ENCODE data around the gene TBC1D22B. TPM values are rescaled to one million over a fixed set of nuclear protein-coding genes. Genes with fewer than 3 reads are reported as not detected.

TBC1D22B gene
- total and polyA plus RNA-seq, 2 of the 13 experiments (the other 11 are each of a cell fraction or from before 2014, with no cell fraction given), result 9.7 to 12.9 TPM

GRCh38 chr6:37241775-37242428 lies 15.7 kb upstream of the TBC1D22B start:
- Histone ChIP-seq H3K4me2 (ENCODE audit: low read depth, low read length) (peak overlapping the region; percentile 21; the same call in 1 of the 2 replicates), H2AFZ (ENCODE audit: low read length) (no peak overlapping the region), H3K36me3 (replicated peaks in 1 of 2; ENCODE audit: control insufficient read depth in 1 of 2, insufficient read depth in 2 of 2, low read length in 2 of 2) (no peaks in the 10 kb centered on the region), H4K20me1 (ENCODE audit: insufficient read depth, low read length) (no peaks in the 10 kb centered on the region), H3K27ac (ENCODE audit: extremely low read length, insufficient read depth, low read length) (peak overlapping the region; percentile 69), H3K9me3 (ENCODE audit: low read length) (no peaks in the 10 kb centered on the region), H3K4me1 (ENCODE audit: insufficient read depth, low read length) (peaks cover 53% of the 10 kb centered on the region), H3K79me2 (ENCODE audit: insufficient read depth, low read length) (no peaks in the 10 kb centered on the region), H3K9ac (ENCODE audit: insufficient read depth, low read depth, low read length) (no peak overlapping the region; the same call in 1 of the 2 replicates), H3K27me3 (ENCODE audit: control insufficient read depth in 1 of 2, insufficient read depth in 2 of 2, low read length in 2 of 2) (no peaks in the 10 kb centered on the region), H3K4me3 (replicated peaks in 1 of 3; ENCODE audit: insufficient read depth in 1 of 3, low read depth in 2 of 3, low read length in 3 of 3) (no peak overlapping the region)
- FAIRE-seq (no peak), ATAC-seq (no peak), DNase-seq (ENCODE audit: low spot score) (no peak)
- 85% methylated on average over 5 of the region's 5 CpGs for WGBS (ENCODE audit: low lambda C conversion rate)
- in situ Hi-C loops (cut with HindIII; ENCODE audit: extremely low pct_ligation_motif_present, low pct_unique_long_range_greater_than_20kb) (no loop called here), intact Hi-C loops (cut with micrococcal nuclease; ENCODE audit: unreplicated experiment) (no loop called here)
- TF ChIP-seq RORA (CRISPR knock-in tag; IDR thresholded peaks at IDR 0.05), result no peak
- TF ChIP-seq ZBTB38 (CRISPR knock-in tag; IDR thresholded peaks at IDR 0.05), result no peak
- no peak for TF ChIP-seq ZBTB42 (CRISPR knock-in tag; IDR thresholded peaks at IDR 0.05)
- no peak for TF ChIP-seq XBP1 (CRISPR knock-in tag; IDR thresholded peaks at IDR 0.05)
- TF ChIP-seq DZIP1 (CRISPR knock-in tag; IDR thresholded peaks at IDR 0.05), result no peak
- no peak for TF ChIP-seq ARID2 (CRISPR knock-in tag; IDR thresholded peaks at IDR 0.05; ENCODE audit: borderline replicate concordance)
- no peak for TF ChIP-seq ELK4 (CRISPR knock-in tag; IDR thresholded peaks at IDR 0.05; ENCODE audit: borderline replicate concordance)
- TF ChIP-seq UBTF (CRISPR knock-in tag; IDR thresholded peaks at IDR 0.05), result no peak
- no peak for TF ChIP-seq ZNF138 (CRISPR knock-in tag; IDR thresholded peaks at IDR 0.05; ENCODE audit: low read depth)
- no peak for TF ChIP-seq BRCA1 (CRISPR knock-in tag; IDR thresholded peaks at IDR 0.05)
- TF ChIP-seq HOXA9 (CRISPR knock-in tag; IDR thresholded peaks at IDR 0.05; ENCODE audit: borderline replicate concordance), result no peak
- no peak for TF ChIP-seq ZNF605 (CRISPR knock-in tag; IDR thresholded peaks at IDR 0.05)
- no peak for TF ChIP-seq DR1 (CRISPR knock-in tag; IDR thresholded peaks at IDR 0.05)
- no peak for TF ChIP-seq NCOA5 (CRISPR knock-in tag; IDR thresholded peaks at IDR 0.05)
- no peak for TF ChIP-seq RXRA (CRISPR knock-in tag; IDR thresholded peaks at IDR 0.05)
- no peak for TF ChIP-seq ZNF720 (CRISPR knock-in tag; IDR thresholded peaks at IDR 0.05)
- TF ChIP-seq REL (CRISPR knock-in tag; conservative IDR thresholded peaks at IDR 0.05), result no peak
- no peak for TF ChIP-seq ZSCAN20 (CRISPR knock-in tag; IDR thresholded peaks at IDR 0.05; ENCODE audit: borderline replicate concordance)
- ChIA-PET CTCF (ENCODE audit: low intra/inter-chr PET ratio, low total read pairs) (no interaction called here), POLR2A (interaction anchor here (1.0 to 2.5 kb wide), 10 partner anchors 16 to 368 kb away, joined by 3 to 35 read pairs (median 4); partner anchors contain the start of genes C6orf89, MTCH1, PIM1 and PPIL1)
- BruUV-seq (replicated peaks), result TSS peak; percentile 29

Data from HepG2 (cell line).